WERI-Rb-1 (cell line): ENCODE measurements around the gene C1QTNF6.

Experiments used
- DNase-seq: peaks from one replicate; pipeline ENCODE4 v3.0.0-alpha.2; 2020
- H3K27ac ChIP-seq: fragments of 250-450 bp; sonication (Bioruptor Pico); 2 replicates; pipeline ENCODE4 v1.5.1; 2020; ENCODE audit warnings: mild to moderate bottlenecking, moderate library complexity
- H3K27me3 ChIP-seq: fragments of 250-450 bp; sonication (Bioruptor Pico); 2 replicates; pipeline ENCODE4 v1.5.1; 2021; ENCODE audit warnings: mild to moderate bottlenecking, low read depth, moderate library complexity; ENCODE audit not compliant: insufficient read depth, severe bottlenecking
- H3K36me3 ChIP-seq: fragments of 250-450 bp; sonication (Bioruptor Pico); 2 replicates; pipeline ENCODE4 v1.5.1; 2020; ENCODE audit warnings: mild to moderate bottlenecking, moderate library complexity
- H3K4me3 ChIP-seq: 2 replicates; pipeline ENCODE4 v1.5.1; 2011; ENCODE audit warnings: low read depth, mild to moderate bottlenecking, control low read depth, low read length
- H3K9me3 ChIP-seq: fragments of 250-450 bp; sonication (Bioruptor Pico); 2 replicates; pipeline ENCODE4 v1.5.1; 2021; ENCODE audit warnings: mild to moderate bottlenecking, moderate library complexity; ENCODE audit not compliant: severe bottlenecking
- TF ChIP-seq, protein P1 (sequence below): IDR thresholded peaks from 2 replicates; pipeline ENCODE4 v1.5.1; 2011; ENCODE audit warnings: low read depth, mild to moderate bottlenecking, control low read depth, inconsistent platforms, low read length

C1QTNF6 gene

DNA sequence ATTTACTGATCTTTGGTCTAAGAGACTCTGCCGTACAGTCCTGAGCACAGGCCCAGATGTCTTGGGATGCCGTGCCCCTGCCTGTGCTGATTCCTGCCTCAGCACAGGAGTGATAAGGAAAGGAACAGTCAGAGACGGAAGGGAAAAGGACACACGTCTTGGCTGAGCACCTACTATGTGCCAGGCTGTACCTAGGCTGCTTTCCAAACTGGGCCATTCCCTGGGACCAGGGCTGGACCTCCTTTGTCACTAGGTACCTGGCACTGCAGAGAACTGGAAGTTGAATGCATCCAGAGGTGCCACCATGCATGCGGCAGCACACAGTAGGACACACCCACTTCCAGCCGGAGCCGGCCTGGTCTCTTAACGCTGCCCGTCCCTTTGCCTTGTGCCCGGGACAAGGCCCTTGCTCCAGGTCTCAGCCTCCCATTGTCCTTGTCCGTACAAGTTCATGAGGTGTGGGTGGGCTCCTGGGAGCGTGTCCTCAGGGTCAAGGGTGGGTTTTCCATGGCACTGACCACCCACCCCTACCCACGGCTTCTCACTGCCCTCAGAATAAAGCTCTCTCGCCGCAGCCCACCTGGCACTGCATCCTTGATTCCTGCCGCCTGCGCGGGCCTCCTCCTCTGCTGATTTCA, 25.3 kb upstream of the C1QTNF6 start:
- Histone ChIP-seq H3K27me3 (no peaks in the 10 kb centered on the region), H3K27ac (no peak overlapping the region), H3K36me3 (no peaks in the 10 kb centered on the region), H3K4me3 (no peak overlapping the region), H3K9me3 (no peaks in the 10 kb centered on the region)
- TF ChIP-seq, protein P1, sequence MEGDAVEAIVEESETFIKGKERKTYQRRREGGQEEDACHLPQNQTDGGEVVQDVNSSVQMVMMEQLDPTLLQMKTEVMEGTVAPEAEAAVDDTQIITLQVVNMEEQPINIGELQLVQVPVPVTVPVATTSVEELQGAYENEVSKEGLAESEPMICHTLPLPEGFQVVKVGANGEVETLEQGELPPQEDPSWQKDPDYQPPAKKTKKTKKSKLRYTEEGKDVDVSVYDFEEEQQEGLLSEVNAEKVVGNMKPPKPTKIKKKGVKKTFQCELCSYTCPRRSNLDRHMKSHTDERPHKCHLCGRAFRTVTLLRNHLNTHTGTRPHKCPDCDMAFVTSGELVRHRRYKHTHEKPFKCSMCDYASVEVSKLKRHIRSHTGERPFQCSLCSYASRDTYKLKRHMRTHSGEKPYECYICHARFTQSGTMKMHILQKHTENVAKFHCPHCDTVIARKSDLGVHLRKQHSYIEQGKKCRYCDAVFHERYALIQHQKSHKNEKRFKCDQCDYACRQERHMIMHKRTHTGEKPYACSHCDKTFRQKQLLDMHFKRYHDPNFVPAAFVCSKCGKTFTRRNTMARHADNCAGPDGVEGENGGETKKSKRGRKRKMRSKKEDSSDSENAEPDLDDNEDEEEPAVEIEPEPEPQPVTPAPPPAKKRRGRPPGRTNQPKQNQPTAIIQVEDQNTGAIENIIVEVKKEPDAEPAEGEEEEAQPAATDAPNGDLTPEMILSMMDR, result no peak
- DNase-seq, result no peak

DNA sequence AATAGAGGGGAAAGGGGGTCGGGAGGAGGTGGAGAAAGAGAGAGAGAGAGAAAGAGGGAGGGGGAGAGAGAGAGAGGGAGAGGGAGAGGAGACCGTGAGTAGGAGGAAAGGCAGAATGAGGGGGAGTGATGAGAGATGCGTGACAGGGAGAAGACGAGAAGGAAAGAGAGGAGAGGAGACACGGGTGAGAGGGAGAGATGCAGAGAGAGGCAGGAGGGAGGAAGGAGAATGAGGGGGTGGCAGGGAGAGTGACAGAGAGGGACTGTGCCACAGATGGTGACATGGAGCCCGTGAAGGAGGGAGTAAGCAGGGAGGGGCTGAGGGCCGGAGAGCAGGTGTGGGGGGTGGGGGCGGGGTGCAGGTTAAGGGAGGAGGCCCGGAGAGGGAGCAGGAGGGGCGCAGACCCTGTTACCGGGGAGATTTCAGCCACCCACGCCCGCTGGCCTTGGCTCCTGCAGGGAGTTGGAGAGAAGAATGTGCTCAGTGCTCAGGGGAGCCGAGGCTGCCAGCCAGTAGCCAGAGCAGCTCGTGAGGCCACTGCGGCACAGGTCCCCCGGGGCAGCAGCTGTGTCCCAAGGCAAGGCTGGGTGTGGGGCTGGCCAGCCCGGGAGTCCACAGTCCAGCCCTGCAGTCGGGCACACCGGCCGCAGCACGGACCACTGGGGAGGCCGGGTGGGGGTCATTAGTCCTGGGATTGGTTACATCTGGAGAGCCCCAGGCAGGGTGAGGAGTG, 24.3 kb upstream of the C1QTNF6 start, which contains the start of gene SSTR3:
Gene SSTR3 (minus strand): TSS at position 304 of the 733 bp plus-strand sequence. CDS start 4,674 bp downstream, outside the sequence.
- no peaks in the 10 kb centered on the region for H3K36me3 ChIP-seq

GRCh38 chr22:37211866-37212173, 23.8 kb upstream of the C1QTNF6 start:
- Histone ChIP-seq H3K27me3 (no peaks in the 10 kb centered on the region), H3K4me3 (no peak overlapping the region), H3K36me3 (no peaks in the 10 kb centered on the region), H3K9me3 (no peaks in the 10 kb centered on the region), H3K27ac (peak overlapping the region; percentile 28)
- DNase-seq, result no peak
- TF ChIP-seq, protein P1, result no peak

More for the DNA sequence above, 24.3 kb upstream of the C1QTNF6 start, which contains the start of gene SSTR3:
- peak; percentile 63 for DNase-seq
- Histone ChIP-seq H3K27me3 (no peaks in the 10 kb centered on the region), H3K27ac (peak within 1 kb of the TSS; percentile 28), H3K4me3 (no peak within 1 kb of the TSS), H3K9me3 (no peaks in the 10 kb centered on the region)
- TF ChIP-seq, protein P1, result no peak

DNA sequence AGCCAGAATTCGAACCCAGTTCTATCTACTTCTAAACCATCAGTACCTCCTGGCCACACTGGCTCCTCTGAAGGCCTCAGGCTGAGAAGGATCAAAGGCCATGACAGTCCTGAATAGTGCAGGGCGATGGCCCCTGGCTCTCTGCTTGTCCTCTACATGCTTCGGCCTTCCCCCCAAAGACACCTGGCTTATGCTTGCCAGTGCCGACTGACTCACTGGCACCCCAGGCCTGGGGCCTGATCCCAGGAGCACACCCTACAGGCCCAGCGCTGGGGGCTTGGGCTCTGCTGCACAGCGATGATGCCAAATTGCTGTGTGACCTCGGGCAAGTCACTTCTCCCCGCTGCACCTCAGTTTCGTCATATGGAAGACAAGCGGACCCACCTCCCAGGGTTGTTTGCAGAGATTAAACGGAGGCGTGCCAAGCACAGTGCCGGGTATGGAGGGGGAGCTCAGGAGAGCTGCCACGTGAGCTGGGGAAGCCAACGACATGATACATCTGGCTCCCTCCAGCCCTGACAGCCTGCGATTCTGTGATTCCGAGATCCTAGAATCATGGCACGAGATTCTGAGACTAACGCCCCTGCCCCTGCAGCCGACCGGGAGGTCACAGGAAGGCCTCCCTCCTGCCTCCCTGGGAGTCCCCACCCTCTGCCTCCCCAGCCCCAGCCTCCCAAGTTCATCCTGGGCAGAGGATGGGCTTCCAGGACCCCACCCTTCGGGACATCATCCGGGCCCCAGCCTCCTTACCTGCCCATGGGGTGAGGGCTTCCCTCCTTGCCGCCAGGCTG, 23.2 kb upstream of the C1QTNF6 start:
- no peaks in the 10 kb centered on the region for H3K9me3 ChIP-seq
- no peak for DNase-seq
- H3K27ac ChIP-seq, result no peak overlapping the region
- TF ChIP-seq, protein P1, result no peak
- H3K27me3 ChIP-seq, result no peaks in the 10 kb centered on the region
- no peaks in the 10 kb centered on the region for H3K36me3 ChIP-seq
- H3K4me3 ChIP-seq, result no peak overlapping the region

DNA sequence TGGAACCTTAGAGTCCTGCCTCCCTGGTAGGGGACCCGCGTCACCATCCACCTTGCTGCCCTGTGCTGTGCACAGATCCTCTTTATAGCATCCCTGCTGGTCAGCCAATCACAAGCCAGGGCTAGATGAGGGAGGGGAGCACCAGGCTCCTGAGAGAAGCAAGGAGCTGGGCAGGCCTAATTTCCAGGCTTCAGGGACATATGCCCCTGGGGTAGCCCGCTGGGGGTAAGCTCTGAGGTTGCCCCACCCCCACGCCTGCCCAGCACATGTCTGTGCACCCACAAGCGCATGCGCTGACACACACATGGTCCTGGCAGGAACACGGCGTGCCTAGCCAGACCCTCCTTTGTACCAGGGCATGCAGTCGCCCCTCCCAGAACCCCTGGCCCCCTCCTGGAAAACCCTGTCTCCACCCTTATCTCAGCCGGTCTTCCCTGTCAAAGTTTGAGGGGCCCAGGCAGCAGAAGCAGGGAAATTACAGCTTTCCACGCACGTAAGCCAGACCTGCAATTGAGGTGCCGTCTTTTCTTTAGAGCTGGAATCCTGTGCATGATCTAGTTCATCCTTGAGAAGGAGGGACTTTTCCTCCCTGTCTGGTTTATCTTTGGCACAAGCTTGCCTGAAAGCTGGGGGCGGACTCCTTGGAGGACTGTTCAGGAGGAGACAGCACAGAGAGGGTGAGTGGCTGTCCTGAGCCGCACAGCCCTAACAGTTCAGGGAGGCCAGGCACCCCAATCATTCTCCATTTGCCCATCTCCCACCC, 22.2 kb upstream of the C1QTNF6 start:
- Histone ChIP-seq H3K27me3 (no peaks in the 10 kb centered on the region), H3K9me3 (no peaks in the 10 kb centered on the region), H3K36me3 (no peaks in the 10 kb centered on the region), H3K27ac (no peak overlapping the region), H3K4me3 (no peak overlapping the region)
- TF ChIP-seq, protein P1, result no peak
- DNase-seq, result no peak
